ENCODE measurements around the gene HECW1. TPM values are rescaled to one million over a fixed set of nuclear protein-coding genes. Genes with fewer than 3 reads are reported as not detected.

HECW1 gene
- total RNA-seq, 1 experiment from 2014 or later, result 2.7 TPM

DNA sequence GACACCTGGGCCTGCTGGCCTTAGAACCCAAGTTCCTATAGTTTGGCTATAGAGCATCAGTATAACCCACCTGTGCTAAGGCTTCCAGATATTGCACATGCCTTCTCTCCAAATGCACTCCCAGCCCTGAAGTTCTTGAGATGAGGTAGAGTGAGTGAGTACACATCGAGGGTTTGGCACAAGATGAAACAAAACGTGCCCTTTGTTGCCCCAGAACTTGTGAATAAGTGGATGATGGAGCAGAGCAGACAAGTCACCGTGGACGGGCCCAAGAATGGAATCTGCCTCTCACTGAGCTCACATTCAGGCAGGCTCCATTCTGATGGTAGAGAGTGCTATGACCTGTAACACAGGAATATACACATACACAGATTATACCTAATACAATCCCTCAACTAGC lies 397.5 kb downstream of the HECW1 start:
- no peak for DNase-seq
- CTCF ChIA-PET, result no interaction called here

DNA sequence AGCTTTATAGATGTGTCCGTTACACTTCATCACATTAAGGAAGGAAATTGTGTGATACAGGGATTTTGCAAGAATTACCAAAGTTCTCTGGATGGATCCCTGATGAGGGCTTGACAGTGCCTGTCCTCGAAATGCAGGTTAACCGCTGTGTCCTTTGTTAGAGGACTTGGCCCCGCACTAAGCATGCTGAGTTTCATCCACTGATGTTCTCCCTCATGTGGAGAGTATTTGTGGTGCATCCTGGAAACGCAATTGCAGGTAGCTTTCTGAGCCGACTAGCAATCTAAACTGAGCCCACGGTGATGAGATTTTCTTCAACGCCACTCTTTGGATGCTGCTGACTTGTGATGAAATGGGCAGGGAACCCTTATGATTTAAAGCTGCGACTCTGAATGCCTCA lies 398.6 kb downstream of the HECW1 start:
- H3K9me3 ChIP-seq (ENCODE audit: insufficient read depth, low read depth), result no peaks in the 10 kb centered on the region; the same call in 1 of the 2 replicates
- H4K20me1 ChIP-seq (ENCODE audit: insufficient read depth), result no peaks in the 10 kb centered on the region
- ChIA-PET POLR2A (ENCODE audit: unreplicated experiment) (no interaction called here), CTCF (interaction anchor here (0.6 kb wide), 1 partner anchor 1427 kb away, joined by 10 read pairs; no protein-coding TSS in a partner anchor)
- BruUV-seq (replicated peaks), result no TSS peak
- no peaks in the 10 kb centered on the region for H3K79me2 ChIP-seq (ENCODE audit: low read depth)
- H2AFZ ChIP-seq, result no peak overlapping the region
- H3K4me3 ChIP-seq, result no peak overlapping the region
- H3K27ac ChIP-seq, result no peak overlapping the region
- no peak for DNase-seq
- TF ChIP-seq EZH2 (IDR thresholded peaks at IDR 0.05; ENCODE audit: low read depth), result no peak
- TF ChIP-seq, protein P1, sequence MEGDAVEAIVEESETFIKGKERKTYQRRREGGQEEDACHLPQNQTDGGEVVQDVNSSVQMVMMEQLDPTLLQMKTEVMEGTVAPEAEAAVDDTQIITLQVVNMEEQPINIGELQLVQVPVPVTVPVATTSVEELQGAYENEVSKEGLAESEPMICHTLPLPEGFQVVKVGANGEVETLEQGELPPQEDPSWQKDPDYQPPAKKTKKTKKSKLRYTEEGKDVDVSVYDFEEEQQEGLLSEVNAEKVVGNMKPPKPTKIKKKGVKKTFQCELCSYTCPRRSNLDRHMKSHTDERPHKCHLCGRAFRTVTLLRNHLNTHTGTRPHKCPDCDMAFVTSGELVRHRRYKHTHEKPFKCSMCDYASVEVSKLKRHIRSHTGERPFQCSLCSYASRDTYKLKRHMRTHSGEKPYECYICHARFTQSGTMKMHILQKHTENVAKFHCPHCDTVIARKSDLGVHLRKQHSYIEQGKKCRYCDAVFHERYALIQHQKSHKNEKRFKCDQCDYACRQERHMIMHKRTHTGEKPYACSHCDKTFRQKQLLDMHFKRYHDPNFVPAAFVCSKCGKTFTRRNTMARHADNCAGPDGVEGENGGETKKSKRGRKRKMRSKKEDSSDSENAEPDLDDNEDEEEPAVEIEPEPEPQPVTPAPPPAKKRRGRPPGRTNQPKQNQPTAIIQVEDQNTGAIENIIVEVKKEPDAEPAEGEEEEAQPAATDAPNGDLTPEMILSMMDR (conservative IDR thresholded peaks at IDR 0.05), result peak; percentile 45; the same call in 1 of the 2 replicates
- no peaks in the 10 kb centered on the region for H3K9me2 ChIP-seq (ENCODE audit: insufficient read depth)
- peaks cover 90% of the 10 kb centered on the region for H3K27me3 ChIP-seq (ENCODE audit: insufficient read depth, low read depth)
- H3K36me3 ChIP-seq (ENCODE audit: low read depth), result no peaks in the 10 kb centered on the region
- H3F3A ChIP-seq (ENCODE audit: insufficient read depth, low read depth), result no peaks in the 10 kb centered on the region
- no peak overlapping the region for H3K4me2 ChIP-seq
- intact Hi-C loops (cut with micrococcal nuclease; ENCODE audit: unreplicated experiment), result no loop called here
- no peaks in the 10 kb centered on the region for H3K4me1 ChIP-seq (replicated peaks; ENCODE audit: insufficient read depth)

More for the DNA sequence above, 397.5 kb downstream of the HECW1 start:
- Histone ChIP-seq H4K20me1 (ENCODE audit: insufficient read depth) (no peaks in the 10 kb centered on the region), H3K79me2 (ENCODE audit: low read depth) (no peaks in the 10 kb centered on the region), H3K27ac (no peak overlapping the region), H3K9me3 (ENCODE audit: insufficient read depth, low read depth) (no peaks in the 10 kb centered on the region; the same call in 1 of the 2 replicates), H3K4me2 (no peak overlapping the region), H3K27me3 (ENCODE audit: insufficient read depth, low read depth) (peaks cover 88% of the 10 kb centered on the region), H3K4me1 (replicated peaks; ENCODE audit: insufficient read depth) (no peaks in the 10 kb centered on the region), H3F3A (ENCODE audit: insufficient read depth, low read depth) (no peaks in the 10 kb centered on the region), H3K4me3 (no peak overlapping the region), H2AFZ (no peak overlapping the region), H3K9me2 (ENCODE audit: insufficient read depth) (no peaks in the 10 kb centered on the region), H3K36me3 (ENCODE audit: low read depth) (no peaks in the 10 kb centered on the region)
- TF ChIP-seq EZH2 (IDR thresholded peaks at IDR 0.05; ENCODE audit: low read depth), result no peak
- TF ChIP-seq, protein P1 (conservative IDR thresholded peaks at IDR 0.05), result no peak
- BruUV-seq (replicated peaks), result no TSS peak
- intact Hi-C loops (cut with micrococcal nuclease; ENCODE audit: unreplicated experiment), result no loop called here
- POLR2A ChIA-PET (ENCODE audit: unreplicated experiment), result no interaction called here

DNA sequence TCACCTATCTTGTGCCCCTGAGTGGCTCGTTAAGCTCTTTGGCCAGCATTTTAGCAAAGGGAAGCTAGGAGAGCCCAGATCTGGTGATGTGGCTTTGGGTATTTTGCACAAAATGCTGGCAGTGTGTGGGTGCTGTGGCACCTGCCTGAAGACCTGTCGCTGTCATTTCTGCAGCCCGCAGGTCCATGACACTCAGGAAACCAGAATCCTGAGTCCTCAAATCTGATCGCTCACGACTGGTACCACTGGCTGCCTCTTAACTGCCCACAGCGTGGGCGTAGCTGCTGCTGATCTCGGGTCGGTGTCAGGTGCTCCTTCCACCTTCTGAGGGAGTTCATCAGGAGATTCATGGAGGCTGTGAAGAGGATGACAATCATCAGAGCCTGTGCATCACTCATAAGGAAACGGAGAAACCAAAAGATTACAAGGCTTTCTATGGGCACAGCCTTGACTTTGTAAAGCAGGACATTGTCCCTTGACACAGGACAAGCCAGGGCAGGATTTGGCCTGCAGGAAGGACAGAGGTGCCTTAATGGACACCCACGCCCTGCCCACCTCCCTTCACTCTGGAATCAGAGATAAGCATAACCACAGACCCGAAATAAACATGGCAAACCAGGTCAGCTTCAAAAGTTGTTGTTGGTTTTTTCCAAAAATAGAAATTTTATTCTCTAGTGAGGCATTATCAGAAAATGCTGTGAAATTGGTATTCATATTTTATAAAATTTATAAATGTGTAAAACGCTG lies 399.5 kb downstream of the HECW1 start:
- Histone ChIP-seq H4K20me1 (ENCODE audit: insufficient read depth) (no peaks in the 10 kb centered on the region), H3K4me3 (no peak overlapping the region), H3F3A (ENCODE audit: insufficient read depth, low read depth) (no peaks in the 10 kb centered on the region), H3K36me3 (ENCODE audit: low read depth) (no peaks in the 10 kb centered on the region), H3K4me2 (no peak overlapping the region), H3K4me1 (replicated peaks; ENCODE audit: insufficient read depth) (no peaks in the 10 kb centered on the region), H3K9me2 (ENCODE audit: insufficient read depth) (no peaks in the 10 kb centered on the region), H3K9me3 (ENCODE audit: insufficient read depth, low read depth) (no peaks in the 10 kb centered on the region; the same call in 1 of the 2 replicates), H3K79me2 (ENCODE audit: low read depth) (no peaks in the 10 kb centered on the region), H3K27me3 (ENCODE audit: insufficient read depth, low read depth) (peaks cover 90% of the 10 kb centered on the region), H3K27ac (no peak overlapping the region), H2AFZ (no peak overlapping the region)
- TF ChIP-seq, protein P1 (conservative IDR thresholded peaks at IDR 0.05), result no peak
- no peak for TF ChIP-seq EZH2 (IDR thresholded peaks at IDR 0.05; ENCODE audit: low read depth)
- BruUV-seq (replicated peaks), result no TSS peak
- no peak for DNase-seq
- POLR2A ChIA-PET (ENCODE audit: unreplicated experiment), result no interaction called here
- CTCF ChIA-PET, result interaction anchor here (0.6 kb wide), 1 partner anchor 1427 kb away, joined by 10 read pairs; no protein-coding TSS in a partner anchor
- intact Hi-C loops (cut with micrococcal nuclease; ENCODE audit: unreplicated experiment), result no loop called here

Measured in PC-9 (cell line).